Esophagus muscularis mucosa (tissue), 3 donors: ENCODE measurements around the gene GPRIN3.

Source experiments
- CTCF ChIP-seq, 3 experiments: fragments of 200-600 bp in 2 of 3; fragments of 450-650 bp in 1 of 3; sonication (generic) in 2 of 3; IDR thresholded peaks; one replicate each; pipeline ENCODE4 v1.5.1; 2017 to 2019; ENCODE audit warnings: antibody characterized with exemption in 3 of 3, mild to moderate bottlenecking in 2 of 3, moderate library complexity in 1 of 3
- EP300 ChIP-seq: sonication (generic); formaldehyde crosslinking; IDR thresholded peaks from one replicate; pipeline ENCODE4 v1.6.1; 2017; ENCODE audit warnings: antibody characterized with exemption

- TF ChIP-seq EP300 (no peak), CTCF (IDR thresholded peaks at IDR 0.05) (no peak)
Measured at GRCh38 chr4:89245459-89245858, 62.1 kb downstream of the GPRIN3 start.
